K562 (cell line): Measurements from ENCODE around the gene SLC39A13. TPM values are rescaled to one million over a fixed set of nuclear protein-coding genes. Genes with fewer than 3 reads are reported as not detected.

Source experiments
- ARID1B ChIP-seq: fragments of 450-650 bp; IDR thresholded peaks from 2 replicates; pipeline ENCODE4 v1.6.1; 2016; ENCODE audit warnings: antibody characterized with exemption, mild to moderate bottlenecking, inconsistent platforms
- CBFA2T3 ChIP-seq: fragments of 450-650 bp; IDR thresholded peaks from 2 replicates; pipeline ENCODE4 v1.6.1; 2017
- CXXC5 ChIP-seq: fragments of 250-450 bp; sonication (Bioruptor Pico); IDR thresholded peaks from 2 replicates; pipeline ENCODE4 v1.8.0; 2022; ENCODE audit warnings: inconsistent platforms, mild to moderate bottlenecking, moderate library complexity
- DNMT1 ChIP-seq: fragments of 450-650 bp; IDR thresholded peaks from 2 replicates; pipeline ENCODE4 v1.6.1; 2016; ENCODE audit warnings: antibody characterized with exemption, mild to moderate bottlenecking
- E2F3 ChIP-seq: fragments of 250-450 bp; sonication (Bioruptor Pico); IDR thresholded peaks from 2 replicates; pipeline ENCODE4 v1.4.0; 2020; ENCODE audit warnings: mild to moderate bottlenecking
- E2F4 ChIP-seq: sonication (generic); formaldehyde crosslinking; IDR thresholded peaks from 2 replicates; pipeline ENCODE4 v1.8.0; 2022; ENCODE audit warnings: mild to moderate bottlenecking, low read depth, missing genetic modification reagents
- E4F1 ChIP-seq: fragments of 250-450 bp; sonication (Bioruptor Pico); IDR thresholded peaks from 2 replicates; pipeline ENCODE4 v1.5.0; 2021; ENCODE audit warnings: mild to moderate bottlenecking, borderline replicate concordance
- EGR1 ChIP-seq: fragments of 450-650 bp; conservative IDR thresholded peaks from 2 replicates; pipeline ENCODE4 v1.6.1; 2017; ENCODE audit warnings: mild to moderate bottlenecking
- ERF ChIP-seq: fragments of 450-650 bp; formaldehyde crosslinking; IDR thresholded peaks from 2 replicates; pipeline ENCODE4 v1.4.0; 2020; ENCODE audit warnings: mild to moderate bottlenecking, mixed read lengths
- ESRRA ChIP-seq: fragments of 450-650 bp; IDR thresholded peaks from 2 replicates; pipeline ENCODE4 v1.6.1; 2014; ENCODE audit warnings: low read depth, mild to moderate bottlenecking, moderate library complexity, borderline replicate concordance
- FIP1L1 ChIP-seq: fragments of 200-400 bp; formaldehyde crosslinking; IDR thresholded peaks from 2 replicates; pipeline ENCODE4 v1.6.1; 2018; ENCODE audit warnings: mild to moderate bottlenecking, low read depth, low read length; ENCODE audit not compliant: poor library complexity, severe bottlenecking
- FOXJ3 ChIP-seq: sonication (generic); formaldehyde crosslinking; IDR thresholded peaks from 2 replicates; pipeline ENCODE4 v1.4.0; 2020; ENCODE audit warnings: mild to moderate bottlenecking, missing genetic modification reagents
- GABPB1 ChIP-seq: sonication (generic); formaldehyde crosslinking; IDR thresholded peaks from 2 replicates; pipeline ENCODE4 v1.8.0; 2022; ENCODE audit warnings: mild to moderate bottlenecking, missing genetic modification reagents
- GTF2E2 ChIP-seq: fragments of 200-800 bp; sonication (Bioruptor generic); IDR thresholded peaks from 2 replicates; pipeline ENCODE4 v1.6.1; 2016; ENCODE audit warnings: missing genetic modification characterization, missing compliant biosample characterization
- NR1H2 ChIP-seq: sonication (generic); formaldehyde crosslinking; IDR thresholded peaks from 2 replicates; pipeline ENCODE4 v1.4.0; 2020; ENCODE audit warnings: mild to moderate bottlenecking, missing genetic modification reagents
- POLR2B ChIP-seq: fragments of 450-650 bp; IDR thresholded peaks from 2 replicates; pipeline ENCODE4 v1.6.1; 2018; ENCODE audit warnings: low read depth; ENCODE audit not compliant: partially characterized antibody
- SPI1 ChIP-seq: IDR thresholded peaks from 2 replicates; pipeline ENCODE4 v1.6.1; 2011; ENCODE audit warnings: low read depth, low read length, control low read depth, borderline replicate concordance
- TEAD4 ChIP-seq, 2 experiments: sonication (generic) in 1 of 2; formaldehyde crosslinking in 1 of 2; IDR thresholded peaks; 2 replicates each; pipeline versions ENCODE4 v1.6.1 to v1.8.0; 2012 to 2022; ENCODE audit warnings: borderline replicate concordance in 1 of 2, inconsistent platforms in 1 of 2, low read length in 1 of 2, mild to moderate bottlenecking in 1 of 2, missing genetic modification reagents in 1 of 2
- U2AF2 ChIP-seq: fragments of 200-400 bp; formaldehyde crosslinking; optimal IDR thresholded peaks from 2 replicates; pipeline ENCODE3; 2017; ENCODE audit warnings: low read depth, mild to moderate bottlenecking, low read length
- ZBTB7A ChIP-seq: IDR thresholded peaks from 2 replicates; pipeline ENCODE4 v1.6.1; 2011; ENCODE audit warnings: low read depth, mild to moderate bottlenecking, low read length, moderate library complexity, borderline replicate concordance; ENCODE audit not compliant: control insufficient read depth
- ZFX ChIP-seq: sonication (generic); formaldehyde crosslinking; IDR thresholded peaks from 2 replicates; pipeline ENCODE4 v1.8.0; 2022; ENCODE audit warnings: mild to moderate bottlenecking, missing genetic modification reagents, moderate library complexity
- ZNF24 ChIP-seq: fragments of 450-650 bp; IDR thresholded peaks from 2 replicates; pipeline ENCODE4 v1.6.1; 2016
- ZNF395 ChIP-seq: fragments of 200-800 bp; sonication (Bioruptor generic); IDR thresholded peaks from 2 replicates; pipeline ENCODE4 v1.6.1; 2017; ENCODE audit warnings: missing genetic modification characterization, missing compliant biosample characterization
- ZNF431 ChIP-seq: sonication (generic); formaldehyde crosslinking; IDR thresholded peaks from 2 replicates; pipeline ENCODE4 v1.8.0; 2022; ENCODE audit warnings: mild to moderate bottlenecking, missing genetic modification reagents
- polyA plus RNA-seq, 8 experiments: library from polyadenylated mRNA; depleted of rRNA in 4 of 8; stranded (reverse) in 5 of 8; unstranded in 3 of 8; fragments of >200 nt; fragmentation: Nextera tagmentation in 2 of 8; fragmentation: Illumina TruSeq in 1 of 8; extraction: Ambion mirVana in 2 of 8; extraction: Trizol in 1 of 8; gene quantifications; 2 replicates each; pipeline versions ENCODE4 v1.2.1 to v1.2.3, GENCODE V29; 2011 to 2014; ENCODE audit warnings: inconsistent platforms in 1 of 8, missing spikeins in 1 of 8
- total RNA-seq, 7 experiments: library from RNA; depleted of rRNA in 6 of 7; stranded (reverse); fragments of >200 nt in 6 of 7; fragmentation: Illumina TruSeq in 2 of 7; extraction: Trizol in 2 of 7; gene quantifications; 2 replicates each; pipeline versions ENCODE4 v1.2.1 to v1.2.3, GENCODE V29; 2011 to 2021; ENCODE audit warnings: low replicate concordance in 1 of 7

The SLC39A13 gene
- total and polyA plus RNA-seq, 9 of the 15 experiments (the other 6 are each of a cell fraction or from before 2014, with no cell fraction given) = 0.17 to 15.9 (median 3.2) TPM

- no peak for TF ChIP-seq NR1H2 (CRISPR knock-in tag)
- TF ChIP-seq GABPB1 (CRISPR knock-in tag) = peak; percentile 74
- TF ChIP-seq ZNF395 (CRISPR knock-in tag) = peak; percentile 95
- peak; percentile 30 for TF ChIP-seq ERF (CRISPR knock-in tag)
- TF ChIP-seq ZFX (CRISPR knock-in tag) = peak; percentile 95
- TF ChIP-seq SPI1 = peak; percentile 96
- TF ChIP-seq E4F1 (CRISPR knock-in tag) = no peak
- TF ChIP-seq POLR2B = peak; percentile 29
- no peak for TF ChIP-seq TEAD4 (IDR thresholded peaks at IDR 0.05; ENCODE audit: low read length)
- no peak for TF ChIP-seq TEAD4 (CRISPR knock-in tag; IDR thresholded peaks at IDR 0.05; ENCODE audit: borderline replicate concordance)
- 0 out of 2 replicates have a peak, but pooled peaks have one; percentile 9 for TF ChIP-seq E2F3 (CRISPR knock-in tag)
- TF ChIP-seq GTF2E2 (tag) = 0 out of 2 replicates have a peak, but pooled peaks have one; percentile 62
- TF ChIP-seq ARID1B = peak; percentile 42
- no peak for TF ChIP-seq E2F4 (CRISPR knock-in tag)
- TF ChIP-seq EGR1 = peak; percentile 69
- no peak for TF ChIP-seq FOXJ3 (CRISPR knock-in tag)
- TF ChIP-seq ZNF24 = no peak
- TF ChIP-seq ZNF431 = no peak
- TF ChIP-seq U2AF2 = no peak
- peak; percentile 23 for TF ChIP-seq FIP1L1
- TF ChIP-seq CBFA2T3 = peak; percentile 29; the same call in 1 of the 2 replicates
- TF ChIP-seq DNMT1 = no peak
- peak; percentile 61 for TF ChIP-seq CXXC5 (CRISPR knock-in tag)
- peak; percentile 85 for TF ChIP-seq ZBTB7A
- peak; percentile 50; the same call in 1 of the 2 replicates for TF ChIP-seq ESRRA
These were observed 13.8 kb upstream of the SLC39A13 start (continued) for GRCh38 chr11:47394322-47395222.
